IPS-NIHi7 (cell line): ENCODE results near the gene VGF.
"Not testable (repeated sequence)": the region's sequence is repeated elsewhere in the genome, so short reads cannot be mapped to it uniquely, and the experiment has no call there.

ENCODE experiments used
- DNase-seq: peaks from one replicate; pipeline ENCODE4 v3.0.0; 2012; ENCODE audit warnings: mixed read lengths; ENCODE audit errors: extremely low spot score

VGF gene

GRCh38 chr7:101116898-101117297, 48.5 kb downstream of the VGF start:
- no peak for DNase-seq

DNA sequence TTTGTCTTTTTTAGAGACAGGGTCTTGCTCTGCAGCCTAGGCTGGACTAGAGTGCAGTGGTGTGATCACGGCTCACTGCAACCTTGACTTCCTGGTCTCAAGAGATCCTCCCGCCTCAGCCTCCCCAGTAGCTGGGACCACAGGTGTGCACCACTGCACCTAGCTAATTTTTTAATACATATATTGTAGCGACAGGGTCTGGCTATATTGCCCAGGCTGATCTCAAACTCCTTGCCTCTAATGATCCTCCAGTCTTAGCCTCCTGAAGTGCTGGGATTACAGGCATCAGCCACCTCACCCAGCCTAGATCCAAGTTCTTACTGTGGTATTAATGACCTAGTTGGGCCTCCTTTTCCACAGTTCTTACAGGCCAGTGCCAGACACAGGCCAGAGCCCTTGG, 50.2 kb downstream of the VGF start:
- no peak for DNase-seq

DNA sequence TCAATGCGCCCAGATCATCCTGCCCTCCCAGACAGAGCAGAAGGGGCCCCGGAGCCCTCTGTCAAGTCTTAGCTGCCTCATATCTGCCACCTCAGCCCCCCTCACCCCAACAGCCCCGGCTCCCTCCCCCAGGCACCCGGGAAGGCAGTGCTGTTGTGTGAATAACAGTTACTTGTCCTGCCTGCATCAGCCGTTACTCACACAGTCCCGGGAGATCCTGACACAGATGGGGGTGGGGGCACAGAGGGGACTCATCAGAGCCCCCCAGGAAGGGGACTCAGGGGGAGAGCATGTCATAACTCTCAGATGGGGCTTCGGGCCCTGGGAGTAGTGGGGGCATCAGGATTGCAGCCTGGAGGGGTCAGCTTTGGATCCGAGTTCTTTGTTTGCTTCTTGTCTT, 50.9 kb downstream of the VGF start:
- no peak for DNase-seq

- no peak for DNase-seq
Measured at GRCh38 chr7:101113836-101114235, 51.5 kb downstream of the VGF start.

- not testable (repeated sequence) for DNase-seq
Measured at GRCh38 chr7:101113140-101113539, 52.2 kb downstream of the VGF start.
